Common myeloid progenitor, CD34-positive (primary cell): ENCODE data around the gene TMEM33.

Experiments used
- CTCF ChIA-PET: fragments of 350-600 bp; sonication (Branson Sonifier 250); formaldehyde crosslinking; loops from one replicate; lab custom pipeline; 2021; ENCODE audit warnings: antibody characterized with exemption; lab: Charles Lee
- POLR2A ChIA-PET: fragments of 350-600 bp; sonication (Branson Sonifier 250); formaldehyde crosslinking; loops from one replicate; lab custom pipeline; 2021; ENCODE audit warnings: antibody characterized with exemption; lab: Charles Lee
- DNase-seq, 3 donors: peaks; one replicate each; pipeline versions ENCODE4 v3.0.0 to v3.0.0-alpha.2; 2013
- H3K27ac ChIP-seq, 2 experiments: 1 replicate in 1 of 2; 2 replicates in 1 of 2; pipeline ENCODE4 v1.7.0; 2013; ENCODE audit warnings: inconsistent platforms in 2 of 2, low read length in 2 of 2, mild to moderate bottlenecking in 2 of 2, low read depth in 1 of 2, moderate library complexity in 1 of 2; ENCODE audit not compliant: severe bottlenecking in 2 of 2, insufficient read depth in 1 of 2, poor library complexity in 1 of 2
- H3K27me3 ChIP-seq, 5 experiments: replicated peaks in 2 of 5; 1 replicate in 3 of 5; 2 replicates in 2 of 5; pipeline versions ENCODE4 v1.6.1 to v1.7.0; 2013; ENCODE audit warnings: low read length in 4 of 5, mild to moderate bottlenecking in 2 of 5, moderate library complexity in 2 of 5, inconsistent platforms in 1 of 5; ENCODE audit not compliant: insufficient read depth in 5 of 5, control insufficient read depth in 4 of 5
- H3K36me3 ChIP-seq, 4 experiments: 1 replicate in 2 of 4; 2 replicates in 2 of 4; pipeline versions ENCODE4 v1.6.1 to v1.7.0; 2013; ENCODE audit warnings: low read length in 3 of 4, control low read depth in 1 of 4, mild to moderate bottlenecking in 1 of 4; ENCODE audit not compliant: control insufficient read depth in 4 of 4, insufficient read depth in 4 of 4
- H3K4me1 ChIP-seq, 4 experiments: 1 replicate in 3 of 4; 2 replicates in 1 of 4; pipeline versions ENCODE4 v1.6.1 to v1.7.1; 2013; ENCODE audit warnings: low read length in 3 of 4, mild to moderate bottlenecking in 3 of 4, control low read depth in 1 of 4, inconsistent platforms in 1 of 4, moderate library complexity in 1 of 4; ENCODE audit not compliant: control insufficient read depth in 4 of 4, insufficient read depth in 4 of 4; ENCODE audit errors: control extremely low read depth in 1 of 4
- H3K4me3 ChIP-seq, 7 experiments: 1 replicate in 4 of 7; 2 replicates in 3 of 7; pipeline versions ENCODE4 v1.5.1 to v1.7.0; 2013; ENCODE audit warnings: mild to moderate bottlenecking in 7 of 7, low read length in 6 of 7, moderate library complexity in 6 of 7, inconsistent platforms in 2 of 7, low read depth in 2 of 7, control low read depth in 1 of 7; ENCODE audit not compliant: insufficient read depth in 4 of 7, control insufficient read depth in 1 of 7; ENCODE audit errors: extremely low read depth in 1 of 7
- H3K9me3 ChIP-seq, 5 experiments: 1 replicate in 4 of 5; 2 replicates in 1 of 5; pipeline versions ENCODE4 v1.6.1 to v1.7.1; 2013; ENCODE audit warnings: low read length in 4 of 5, mild to moderate bottlenecking in 2 of 5, inconsistent platforms in 1 of 5, low read depth in 1 of 5, moderate library complexity in 1 of 5; ENCODE audit not compliant: control insufficient read depth in 4 of 5, insufficient read depth in 2 of 5; ENCODE audit errors: control extremely low read depth in 1 of 5
- WGBS: methylation state at CpG from one replicate; pipeline ENCODE4 v1.1.5; 2013; ENCODE audit not compliant: insufficient coverage; 5-methylcytosine and 5-hydroxymethylcytosine counted together

The TMEM33 gene

DNA sequence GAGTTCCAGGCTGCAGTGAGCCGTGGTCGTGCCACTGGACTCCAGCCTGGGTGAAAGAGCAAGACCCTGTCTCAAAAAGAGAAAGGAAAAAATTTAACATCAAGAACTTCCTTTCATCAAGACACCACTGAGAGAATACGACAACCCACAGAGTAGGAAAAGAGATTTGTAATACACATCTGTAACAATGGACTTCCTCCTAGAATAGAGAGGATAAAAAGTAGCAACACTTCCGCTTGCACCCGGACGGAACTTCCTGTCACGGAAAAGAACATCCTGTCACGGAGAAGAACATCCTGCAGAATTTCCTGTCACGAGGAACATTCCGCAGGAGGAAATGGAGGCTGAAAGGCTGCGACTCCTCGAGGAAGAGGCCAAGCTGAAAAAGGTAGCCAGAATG, 46.2 kb downstream of the TMEM33 start, which contains the start of gene DCAF4L1:
DCAF4L1 (plus strand) TSS at position 301 of the 400 bp plus-strand sequence; CDS start at position 338, 37 bp downstream.
- Histone ChIP-seq H3K4me1 (peaks cover 0 to 7% (median 0%) of the 10 kb centered on the region in 4 experiments), H3K9me3 (no peaks in the 10 kb centered on the region), H3K27me3 (no peaks in the 10 kb centered on the region), H3K36me3 (no peaks in the 10 kb centered on the region), H3K27ac (no peak within 1 kb of the TSS), H3K4me3 (no peak within 1 kb of the TSS)
- CTCF ChIA-PET: no interaction called here
- 95% methylated on average over 10 of the region's 12 CpGs for WGBS
- POLR2A ChIA-PET: no interaction called here
- DNase-seq: no peak

DNA sequence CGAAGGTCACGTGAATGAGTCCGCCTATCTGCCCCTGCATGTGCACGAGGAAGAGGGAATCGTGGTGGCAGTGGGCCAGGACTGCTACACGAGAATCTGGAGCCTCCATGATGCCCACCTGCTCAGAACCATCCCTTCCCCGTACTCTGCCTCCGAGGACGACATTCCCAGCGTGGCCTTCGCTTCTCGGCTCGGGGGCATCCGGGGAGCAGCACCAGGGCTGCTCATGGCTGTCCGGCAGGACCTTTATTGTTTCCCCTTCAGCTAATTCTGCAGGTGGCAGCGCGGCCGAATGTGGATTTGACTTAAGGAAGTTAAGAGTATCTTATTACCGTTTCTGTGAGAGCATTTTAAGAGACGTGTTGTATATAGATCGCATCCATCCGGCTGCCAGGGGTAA, 47.5 kb downstream of the TMEM33 start:
- CTCF ChIA-PET: no interaction called here
- H3K27ac ChIP-seq: no peak overlapping the region
- POLR2A ChIA-PET: no interaction called here

GRCh38 chr4:41985151-41985550, 49.9 kb downstream of the TMEM33 start:
- POLR2A ChIA-PET: no interaction called here
- no peak for DNase-seq
- WGBS: no CpG with 5 or more reads among the region's 1 CpG
- H3K27ac ChIP-seq: no peak overlapping the region
- no peaks in the 10 kb centered on the region for H3K36me3 ChIP-seq
- H3K4me1 ChIP-seq: peaks cover 6 to 9% (median 7%) of the 10 kb centered on the region in 4 experiments
- H3K27me3 ChIP-seq: no peaks in the 10 kb centered on the region
- H3K4me3 ChIP-seq: no peak overlapping the region
- H3K9me3 ChIP-seq: no peaks in the 10 kb centered on the region
- CTCF ChIA-PET: no interaction called here

More for the DNA sequence above, 47.5 kb downstream of the TMEM33 start:
- H3K4me1 ChIP-seq: peaks cover 0 to 5% (median 0%) of the 10 kb centered on the region in 4 experiments
- H3K36me3 ChIP-seq: no peaks in the 10 kb centered on the region
- no peaks in the 10 kb centered on the region for H3K9me3 ChIP-seq
- H3K27me3 ChIP-seq: no peaks in the 10 kb centered on the region
- 97% methylated on average over 22 of the region's 22 CpGs for WGBS
- no peak overlapping the region for H3K4me3 ChIP-seq
- no peak for DNase-seq

DNA sequence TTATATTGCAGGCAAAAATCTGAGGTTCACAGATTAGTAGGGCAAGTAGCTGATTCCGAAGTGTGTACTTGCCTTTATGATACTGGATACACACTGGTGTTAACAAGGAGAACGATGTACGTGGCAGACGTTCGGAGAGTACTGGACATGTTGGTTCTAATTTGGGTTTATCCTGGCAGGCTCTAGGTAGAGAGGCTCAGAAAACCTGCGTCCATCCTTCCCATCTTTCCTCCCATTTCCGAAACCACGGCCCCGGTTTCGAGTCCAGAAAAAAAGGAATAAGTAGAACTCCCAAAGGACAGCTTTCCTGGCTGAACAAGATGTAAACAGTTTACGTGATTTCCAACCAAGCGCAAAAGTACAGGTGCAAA, 54.8 kb downstream of the TMEM33 start:
- ChIA-PET CTCF (interaction anchor here (0.6 to 2.0 kb wide), 5 partner anchors 11 to 26 kb away, joined by 3 to 4 read pairs (median 4); no protein-coding TSS in a partner anchor), POLR2A (interaction anchor here (0.6 kb wide), 1 partner anchor 38 kb away, joined by 4 read pairs; no protein-coding TSS in a partner anchor)
- H3K27me3 ChIP-seq: no peaks in the 10 kb centered on the region
- peak overlapping the region; percentile 68 to 87 for H3K27ac ChIP-seq
- WGBS: 0% methylated on average over 11 of the region's 12 CpGs
- no peaks in the 10 kb centered on the region for H3K36me3 ChIP-seq
- peak in 2 of 3 donors; percentile 47 to 61 for DNase-seq
- peaks cover 16 to 20% (median 19%) of the 10 kb centered on the region in 4 experiments for H3K4me1 ChIP-seq
- H3K9me3 ChIP-seq: no peaks in the 10 kb centered on the region
- peak overlapping the region; percentile 70 to 98 (median 92) for H3K4me3 ChIP-seq

DNA sequence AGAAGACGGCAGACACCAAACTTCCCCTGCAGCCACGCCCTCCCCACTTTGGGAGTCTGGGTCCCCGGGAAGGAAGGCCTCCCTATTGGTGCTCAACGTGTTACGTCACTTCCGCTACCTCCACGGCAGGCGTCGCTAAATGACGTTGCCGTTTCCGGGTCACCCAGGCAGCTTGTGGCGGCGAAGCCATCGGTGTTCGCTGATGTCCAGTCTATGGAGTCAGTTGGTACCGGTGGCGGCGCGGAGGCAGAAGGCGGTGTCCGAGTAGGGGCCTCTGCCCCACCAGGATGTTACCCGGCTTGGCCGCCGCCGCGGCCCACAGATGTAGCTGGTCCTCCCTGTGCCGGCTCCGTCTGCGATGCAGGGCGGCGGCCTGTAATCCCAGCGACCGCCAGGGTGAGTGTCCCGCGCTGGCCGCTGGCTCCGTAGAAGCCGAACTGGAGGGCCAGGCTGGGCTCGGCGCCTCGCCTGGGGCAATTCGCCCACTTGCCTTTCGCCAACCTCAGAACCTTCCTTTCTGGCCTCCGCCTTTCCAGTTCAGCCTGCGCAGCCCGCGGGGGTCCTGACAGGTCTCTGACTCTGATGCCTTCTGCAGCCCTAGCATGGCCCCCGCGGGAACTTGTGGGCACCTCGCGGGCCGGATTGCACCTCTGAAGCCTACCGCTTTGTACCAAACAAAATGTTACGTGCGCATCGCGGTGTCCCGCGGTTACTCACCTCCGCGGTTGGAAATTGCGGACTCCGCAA, 55.3 kb downstream of the TMEM33 start, which contains the start of gene SLC30A9:
SLC30A9 (plus strand) TSS at position 166 of the 747 bp plus-strand sequence; CDS start at position 288, 122 bp downstream.
- Histone ChIP-seq H3K36me3 (no peaks in the 10 kb centered on the region), H3K9me3 (no peaks in the 10 kb centered on the region), H3K4me1 (peaks cover 16 to 20% (median 19%) of the 10 kb centered on the region in 4 experiments), H3K4me3 (peak within 1 kb of the TSS; percentile 70 to 98 (median 92)), H3K27me3 (no peaks in the 10 kb centered on the region), H3K27ac (peak within 1 kb of the TSS; percentile 68 to 87)
- CTCF ChIA-PET: interaction anchor here (0.8 to 2.0 kb wide), 6 partner anchors 10 to 31 kb away, joined by 3 to 4 read pairs (median 4); no protein-coding TSS in a partner anchor
- POLR2A ChIA-PET: interaction anchor here (0.6 kb wide), 1 partner anchor 37 kb away, joined by 4 read pairs; no protein-coding TSS in a partner anchor
- peak; percentile 95 to 98 (median 97) for DNase-seq
- WGBS: 0% methylated on average over 62 of the region's 64 CpGs

GRCh38 chr4:41991916-41992767, 56.9 kb downstream of the TMEM33 start:
- Histone ChIP-seq H3K4me3 (peak overlapping the region in 2 of 7 experiments; percentile 10 to 92), H3K36me3 (no peaks in the 10 kb centered on the region), H3K9me3 (no peaks in the 10 kb centered on the region), H3K4me1 (peaks cover 16 to 20% (median 19%) of the 10 kb centered on the region in 4 experiments), H3K27me3 (no peaks in the 10 kb centered on the region), H3K27ac (peak overlapping the region in 1 of 2 experiments; percentile 28)
- 100% methylated on average over 3 of the region's 10 CpGs for WGBS
- DNase-seq: peak in 1 of 3 donors; percentile 19
- ChIA-PET POLR2A (no interaction called here), CTCF (interaction anchor here (1.0 to 1.3 kb wide), 2 partner anchors 18 to 33 kb away, joined by 3 to 4 read pairs; no protein-coding TSS in a partner anchor)
